Endothelial cell (in vitro differentiated cells): ENCODE results near the gene ATRX. TPM values are rescaled to one million over a fixed set of nuclear protein-coding genes. Genes with fewer than 3 reads are reported as not detected.
A peak's percentile ranks its signal among the peaks of the same experiment; 100 is the strongest.
"Not testable (repeated sequence)": the region's sequence is repeated elsewhere in the genome, so short reads cannot be mapped to it uniquely, and the experiment has no call there.

Source experiments
- DNase-seq: peaks from one replicate; pipeline ENCODE4 v3.0.0; 2021; ENCODE audit warnings: low spot score
- H3K27ac Mint-ChIP-seq: one replicate; pipeline ENCODE4 v1.8.0; 2021; ENCODE audit warnings: mixed read lengths, inconsistent platforms; ENCODE audit not compliant: unreplicated experiment
- H3K27me3 Mint-ChIP-seq: one replicate; pipeline ENCODE4 v1.8.0; 2021; ENCODE audit warnings: mild to moderate bottlenecking, moderate library complexity, mixed read lengths, inconsistent platforms; ENCODE audit not compliant: unreplicated experiment
- H3K36me3 Mint-ChIP-seq: one replicate; pipeline ENCODE4 v1.8.0; 2021; ENCODE audit warnings: mild to moderate bottlenecking, low read depth, mixed read lengths, inconsistent platforms; ENCODE audit not compliant: unreplicated experiment
- H3K4me1 Mint-ChIP-seq: one replicate; pipeline ENCODE4 v1.8.0; 2021; ENCODE audit warnings: mild to moderate bottlenecking, mixed read lengths, inconsistent platforms; ENCODE audit not compliant: unreplicated experiment
- H3K4me3 Mint-ChIP-seq: one replicate; pipeline ENCODE4 v1.8.0; 2021; ENCODE audit warnings: mild to moderate bottlenecking, mixed read lengths, inconsistent platforms; ENCODE audit not compliant: unreplicated experiment
- H3K9me3 Mint-ChIP-seq: one replicate; pipeline ENCODE4 v1.8.0; 2021; ENCODE audit warnings: mixed read lengths, inconsistent platforms; ENCODE audit not compliant: unreplicated experiment
- CTCF ChIP-seq: fragments of 200-600 bp; sonication (generic); IDR thresholded peaks from one replicate; pipeline ENCODE4 v1.5.0; 2021; ENCODE audit warnings: antibody characterized with exemption; ENCODE audit not compliant: unreplicated experiment
- long read RNA-seq: library from polyadenylated mRNA; unstranded; transcript quantifications from one replicate; pipeline ENCODE4 v2.0.0, GENCODE V29; 2020; ENCODE audit not compliant: unreplicated experiment
- total RNA-seq: library from RNA; stranded (reverse); fragmentation: NEBNext Ultra II Directional; extraction: Animal tissue kit (Norgen Biotek cat#: 25700); gene quantifications from one replicate; pipeline ENCODE4 v1.2.1, GENCODE V29; 2021; ENCODE audit not compliant: unreplicated experiment

ATRX gene, protein sequence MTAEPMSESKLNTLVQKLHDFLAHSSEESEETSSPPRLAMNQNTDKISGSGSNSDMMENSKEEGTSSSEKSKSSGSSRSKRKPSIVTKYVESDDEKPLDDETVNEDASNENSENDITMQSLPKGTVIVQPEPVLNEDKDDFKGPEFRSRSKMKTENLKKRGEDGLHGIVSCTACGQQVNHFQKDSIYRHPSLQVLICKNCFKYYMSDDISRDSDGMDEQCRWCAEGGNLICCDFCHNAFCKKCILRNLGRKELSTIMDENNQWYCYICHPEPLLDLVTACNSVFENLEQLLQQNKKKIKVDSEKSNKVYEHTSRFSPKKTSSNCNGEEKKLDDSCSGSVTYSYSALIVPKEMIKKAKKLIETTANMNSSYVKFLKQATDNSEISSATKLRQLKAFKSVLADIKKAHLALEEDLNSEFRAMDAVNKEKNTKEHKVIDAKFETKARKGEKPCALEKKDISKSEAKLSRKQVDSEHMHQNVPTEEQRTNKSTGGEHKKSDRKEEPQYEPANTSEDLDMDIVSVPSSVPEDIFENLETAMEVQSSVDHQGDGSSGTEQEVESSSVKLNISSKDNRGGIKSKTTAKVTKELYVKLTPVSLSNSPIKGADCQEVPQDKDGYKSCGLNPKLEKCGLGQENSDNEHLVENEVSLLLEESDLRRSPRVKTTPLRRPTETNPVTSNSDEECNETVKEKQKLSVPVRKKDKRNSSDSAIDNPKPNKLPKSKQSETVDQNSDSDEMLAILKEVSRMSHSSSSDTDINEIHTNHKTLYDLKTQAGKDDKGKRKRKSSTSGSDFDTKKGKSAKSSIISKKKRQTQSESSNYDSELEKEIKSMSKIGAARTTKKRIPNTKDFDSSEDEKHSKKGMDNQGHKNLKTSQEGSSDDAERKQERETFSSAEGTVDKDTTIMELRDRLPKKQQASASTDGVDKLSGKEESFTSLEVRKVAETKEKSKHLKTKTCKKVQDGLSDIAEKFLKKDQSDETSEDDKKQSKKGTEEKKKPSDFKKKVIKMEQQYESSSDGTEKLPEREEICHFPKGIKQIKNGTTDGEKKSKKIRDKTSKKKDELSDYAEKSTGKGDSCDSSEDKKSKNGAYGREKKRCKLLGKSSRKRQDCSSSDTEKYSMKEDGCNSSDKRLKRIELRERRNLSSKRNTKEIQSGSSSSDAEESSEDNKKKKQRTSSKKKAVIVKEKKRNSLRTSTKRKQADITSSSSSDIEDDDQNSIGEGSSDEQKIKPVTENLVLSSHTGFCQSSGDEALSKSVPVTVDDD (N-terminal part only)
- 112 TPM for total RNA-seq
- long read RNA-seq, transcript ATRX-213 (10 exons, 3,071 nt) = major isoform, 5 of 44 reads
- long read RNA-seq, partial matches to known transcripts = 27 of 44 reads
- long read RNA-seq, other reads (novel, unspliced or antisense) = 10 of 44 reads

GRCh38 chrX:77785486-77786364 lies at the start of gene ATRX:
ATRX (minus strand) TSS chrX:77786216; CDS start chrX:77786001, 215 bp downstream.
- Mint-ChIP-seq H3K27me3 (peaks cover 2% of the 10 kb centered on the region), H3K36me3 (peaks cover 4% of the 10 kb centered on the region), H3K4me1 (peaks cover 2% of the 10 kb centered on the region), H3K27ac (peak within 1 kb of the TSS; percentile 100), H3K4me3 (peak within 1 kb of the TSS; percentile 99), H3K9me3 (no peaks in the 10 kb centered on the region)
- DNase-seq = peak; percentile 57
- TF ChIP-seq CTCF = no peak

DNA sequence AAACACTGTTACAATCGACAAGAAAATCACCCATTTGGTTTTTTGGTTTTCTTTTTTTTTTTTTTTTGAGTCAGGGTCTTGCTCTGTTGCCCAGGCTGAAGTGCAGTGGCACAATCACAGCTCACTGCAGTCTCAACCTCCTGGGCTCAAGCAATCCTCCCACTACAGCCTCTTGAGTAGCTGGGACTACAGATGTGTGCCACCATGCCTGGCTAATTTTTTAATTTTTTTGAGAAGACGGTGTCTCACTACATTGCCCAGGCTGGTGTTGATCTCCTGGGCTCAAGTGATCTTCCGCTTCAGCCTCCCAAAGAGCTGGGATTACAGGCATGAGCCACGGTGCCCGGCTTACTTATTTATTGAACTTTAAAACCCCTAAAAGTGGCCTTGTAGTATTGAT lies 45.5 kb upstream of the ATRX start:
- H3K27me3 Mint-ChIP-seq, H3K27ac Mint-ChIP-seq, H3K36me3 Mint-ChIP-seq, H3K4me1 Mint-ChIP-seq, H3K4me3 Mint-ChIP-seq, DNase-seq, H3K9me3 Mint-ChIP-seq: not testable (repeated sequence)

DNA sequence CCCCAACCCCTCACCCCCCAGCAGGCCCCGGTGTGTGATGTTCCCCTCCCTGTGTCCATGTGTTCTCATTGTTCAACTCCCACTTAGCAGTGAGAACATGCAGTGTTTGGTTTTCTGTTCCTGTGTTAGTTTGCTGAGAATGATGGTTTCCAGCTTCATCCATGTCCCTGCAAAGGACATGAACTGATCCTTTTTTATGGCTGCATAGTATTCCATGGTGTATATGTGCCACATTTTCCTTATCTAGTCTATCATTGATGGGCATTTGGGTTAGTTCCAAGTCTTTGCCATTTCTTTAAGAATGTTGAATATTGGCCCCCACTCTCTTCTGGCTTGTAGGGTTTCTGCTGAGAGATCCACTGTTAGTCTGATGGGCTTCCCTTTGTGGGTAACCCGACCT lies 36.0 kb upstream of the ATRX start:
- peaks cover 18% of the 10 kb centered on the region for H3K36me3 Mint-ChIP-seq
- not testable (repeated sequence) for H3K9me3 Mint-ChIP-seq, H3K27me3 Mint-ChIP-seq, H3K4me1 Mint-ChIP-seq, H3K27ac Mint-ChIP-seq, H3K4me3 Mint-ChIP-seq, DNase-seq

GRCh38 chrX:77820091-77820727 lies 34.2 kb upstream of the ATRX start:
- H3K4me1 Mint-ChIP-seq = no peaks in the 10 kb centered on the region
- peaks cover 15% of the 10 kb centered on the region for H3K36me3 Mint-ChIP-seq
- DNase-seq = no peak
- H3K27me3 Mint-ChIP-seq = peaks cover 1% of the 10 kb centered on the region
- no peak overlapping the region for H3K27ac Mint-ChIP-seq
- no peak for TF ChIP-seq CTCF
- no peak overlapping the region for H3K4me3 Mint-ChIP-seq
- no peaks in the 10 kb centered on the region for H3K9me3 Mint-ChIP-seq

GRCh38 chrX:77814210-77814609 lies 28.2 kb upstream of the ATRX start:
- Mint-ChIP-seq H3K36me3 (no peaks in the 10 kb centered on the region), H3K9me3 (no peaks in the 10 kb centered on the region), H3K27me3 (no peaks in the 10 kb centered on the region), H3K4me3 (no peak overlapping the region), H3K4me1 (no peaks in the 10 kb centered on the region), H3K27ac (no peak overlapping the region)
- DNase-seq = no peak
- TF ChIP-seq CTCF = no peak
